ENCODE results near the gene BCL11B.

DNA sequence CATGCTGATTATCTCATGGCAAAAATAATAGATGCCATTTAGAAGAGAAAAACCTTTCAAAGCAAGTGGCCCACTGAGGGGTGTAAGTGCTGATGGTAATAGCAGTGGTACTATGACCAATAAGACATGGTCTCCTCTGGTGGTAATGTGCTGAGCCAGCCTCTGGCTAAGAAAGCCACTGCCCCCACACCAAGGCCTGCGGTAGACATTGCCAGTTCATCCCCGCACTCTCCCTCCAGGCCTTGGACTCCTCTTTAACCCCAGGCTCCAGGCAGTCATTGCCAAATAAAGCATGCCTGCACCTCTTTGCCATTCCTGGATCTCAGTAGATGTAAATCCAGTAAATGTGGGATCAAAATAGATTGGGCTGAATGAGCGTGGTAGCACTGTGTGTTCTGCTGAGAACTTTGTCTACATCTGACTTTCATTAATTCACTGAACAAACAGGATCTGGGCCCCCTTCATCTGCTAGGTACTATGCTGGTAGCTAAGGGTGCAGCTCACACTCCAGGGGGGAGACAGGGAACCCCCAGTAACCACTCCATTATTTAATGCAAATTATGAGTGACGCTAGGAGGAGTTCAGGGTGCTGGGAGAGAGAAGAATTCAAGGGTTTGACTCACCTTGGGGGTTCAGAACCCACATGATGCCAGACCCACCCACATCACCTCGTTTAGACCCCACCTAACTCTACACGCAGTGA, 89.3 kb downstream of the BCL11B start:
- TF ChIP-seq RARB (CRISPR knock-in tag; IDR thresholded peaks at IDR 0.05) (no peak), TOX (CRISPR knock-in tag; IDR thresholded peaks at IDR 0.05; ENCODE audit: borderline replicate concordance) (no peak), TCF4 (CRISPR knock-in tag; IDR thresholded peaks at IDR 0.05; ENCODE audit: borderline replicate concordance) (no peak), ZFP30 (CRISPR knock-in tag; IDR thresholded peaks at IDR 0.05) (no peak), ZNF70 (CRISPR knock-in tag; IDR thresholded peaks at IDR 0.05) (no peak), ISL1 (CRISPR knock-in tag; IDR thresholded peaks at IDR 0.05) (no peak), CSDC2 (CRISPR knock-in tag; IDR thresholded peaks at IDR 0.05) (no peak), ZFP3 (CRISPR knock-in tag; IDR thresholded peaks at IDR 0.05) (no peak), SNAI2 (CRISPR knock-in tag; IDR thresholded peaks at IDR 0.05) (no peak), PATZ1 (CRISPR knock-in tag; IDR thresholded peaks at IDR 0.05; ENCODE audit: borderline replicate concordance) (no peak), ZNF8 (CRISPR knock-in tag; IDR thresholded peaks at IDR 0.05) (no peak), CSRNP3 (CRISPR knock-in tag; IDR thresholded peaks at IDR 0.05) (no peak)
- TF ChIP-seq, protein P1, sequence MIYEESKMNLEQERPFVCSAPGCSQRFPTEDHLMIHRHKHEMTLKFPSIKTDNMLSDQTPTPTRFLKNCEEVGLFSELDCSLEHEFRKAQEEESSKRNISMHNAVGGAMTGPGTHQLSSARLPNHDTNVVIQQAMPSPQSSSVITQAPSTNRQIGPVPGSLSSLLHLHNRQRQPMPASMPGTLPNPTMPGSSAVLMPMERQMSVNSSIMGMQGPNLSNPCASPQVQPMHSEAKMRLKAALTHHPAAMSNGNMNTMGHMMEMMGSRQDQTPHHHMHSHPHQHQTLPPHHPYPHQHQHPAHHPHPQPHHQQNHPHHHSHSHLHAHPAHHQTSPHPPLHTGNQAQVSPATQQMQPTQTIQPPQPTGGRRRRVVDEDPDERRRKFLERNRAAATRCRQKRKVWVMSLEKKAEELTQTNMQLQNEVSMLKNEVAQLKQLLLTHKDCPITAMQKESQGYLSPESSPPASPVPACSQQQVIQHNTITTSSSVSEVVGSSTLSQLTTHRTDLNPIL (CRISPR knock-in tag; IDR thresholded peaks at IDR 0.05; ENCODE audit: low read depth) = no peak
